HG02763 (cell line): ENCODE results near the gene GAB3.
"Not testable (repeated sequence)": the region's sequence is repeated elsewhere in the genome, so short reads cannot be mapped to it uniquely, and the experiment has no call there.

Source experiments
- ATAC-seq: cut with Tn5 transposase; IDR thresholded peaks from one replicate; pipeline ENCODE4 v1.9.1; 2021; ENCODE audit warnings: mild to moderate bottlenecking, moderate library complexity; ENCODE audit not compliant: unreplicated experiment

Gene GAB3

GRCh38 chrX:154724993-154725756 lies 25.7 kb downstream of the GAB3 start:
- ATAC-seq: no peak

DNA sequence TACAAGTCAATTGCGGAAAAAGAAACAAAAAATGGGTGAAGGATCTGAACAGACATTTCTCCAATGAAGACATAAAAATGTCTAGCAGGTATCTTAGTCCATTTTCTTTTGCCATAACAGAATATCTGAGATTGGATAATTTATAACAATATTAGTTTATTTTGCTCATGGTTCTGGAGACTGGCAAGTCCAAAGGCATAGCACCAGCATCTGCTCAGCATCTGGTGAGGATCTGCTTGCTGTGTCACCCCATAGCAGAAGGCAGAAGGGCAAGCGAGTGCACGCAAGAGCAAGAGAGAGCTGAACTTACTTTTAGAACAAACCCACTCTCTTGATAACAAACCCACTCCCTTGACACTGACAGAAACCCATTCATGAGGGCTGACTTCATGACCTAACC lies 29.7 kb downstream of the GAB3 start:
- ATAC-seq: no peak

DNA sequence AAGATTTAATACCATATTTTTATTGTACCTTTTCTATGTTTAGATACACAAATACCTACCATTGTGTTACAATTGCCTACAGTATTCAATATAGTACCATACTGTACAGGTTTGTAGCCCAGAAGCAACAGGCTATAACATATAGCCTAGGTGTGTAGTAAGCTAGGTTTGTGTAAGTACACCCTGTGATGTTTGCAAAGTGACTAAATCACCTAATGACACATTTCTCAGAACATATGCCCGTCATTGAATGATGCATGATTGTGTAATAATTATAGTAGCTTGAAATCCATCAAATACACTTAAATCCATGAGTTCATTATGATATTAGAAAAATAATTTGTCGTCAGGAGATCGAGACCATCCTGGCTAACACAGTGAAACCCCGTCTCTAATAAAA lies 30.8 kb downstream of the GAB3 start:
- ATAC-seq: no peak

GRCh38 chrX:154719132-154719675 lies 31.7 kb downstream of the GAB3 start:
- no peak for ATAC-seq

- no peak for ATAC-seq
Observed at GRCh38 chrX:154718616-154719015, 32.3 kb downstream of the GAB3 start.

DNA sequence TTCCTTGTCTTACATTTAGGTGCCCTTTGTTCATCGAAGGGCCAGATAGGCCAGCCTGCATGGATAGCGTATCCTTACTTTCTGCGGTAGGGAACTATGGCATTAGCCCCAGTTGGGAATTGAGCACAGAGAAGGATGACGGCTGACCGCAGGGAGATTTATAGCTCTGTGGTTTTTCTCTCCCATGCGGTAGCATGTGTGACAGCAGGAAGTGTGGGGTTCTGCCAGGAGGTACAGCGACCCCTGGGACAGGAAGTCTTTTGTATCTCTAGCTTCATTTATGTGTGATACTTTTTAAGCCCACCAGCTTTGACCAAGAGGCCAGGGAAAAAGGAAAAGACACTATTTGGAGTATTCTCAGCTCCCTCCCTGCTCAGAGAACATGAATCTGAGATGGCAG lies 33.1 kb downstream of the GAB3 start:
- no peak for ATAC-seq

DNA sequence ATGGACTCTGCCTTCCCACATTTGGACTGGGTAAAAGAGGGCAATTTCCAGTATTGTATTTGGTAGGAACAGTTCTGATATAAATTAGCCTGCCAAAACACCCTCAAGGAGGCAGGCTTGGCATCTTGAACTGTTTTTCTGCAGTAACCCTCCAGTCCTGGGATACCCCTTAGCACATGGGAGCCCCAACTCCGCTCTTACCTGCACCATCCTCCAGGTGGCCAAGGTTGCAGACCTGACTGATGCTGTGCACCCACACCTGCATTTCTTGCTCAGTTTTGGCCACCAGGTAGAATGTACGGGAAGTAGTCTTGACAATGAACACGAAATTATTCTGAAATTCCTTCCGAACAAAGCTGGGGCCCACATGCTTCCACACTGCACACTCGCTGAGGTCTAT lies 35.1 kb downstream of the GAB3 start:
- no peak for ATAC-seq

- ATAC-seq: peak; percentile 48
Observed at GRCh38 chrX:154714925-154715324, 36.0 kb downstream of the GAB3 start.

DNA sequence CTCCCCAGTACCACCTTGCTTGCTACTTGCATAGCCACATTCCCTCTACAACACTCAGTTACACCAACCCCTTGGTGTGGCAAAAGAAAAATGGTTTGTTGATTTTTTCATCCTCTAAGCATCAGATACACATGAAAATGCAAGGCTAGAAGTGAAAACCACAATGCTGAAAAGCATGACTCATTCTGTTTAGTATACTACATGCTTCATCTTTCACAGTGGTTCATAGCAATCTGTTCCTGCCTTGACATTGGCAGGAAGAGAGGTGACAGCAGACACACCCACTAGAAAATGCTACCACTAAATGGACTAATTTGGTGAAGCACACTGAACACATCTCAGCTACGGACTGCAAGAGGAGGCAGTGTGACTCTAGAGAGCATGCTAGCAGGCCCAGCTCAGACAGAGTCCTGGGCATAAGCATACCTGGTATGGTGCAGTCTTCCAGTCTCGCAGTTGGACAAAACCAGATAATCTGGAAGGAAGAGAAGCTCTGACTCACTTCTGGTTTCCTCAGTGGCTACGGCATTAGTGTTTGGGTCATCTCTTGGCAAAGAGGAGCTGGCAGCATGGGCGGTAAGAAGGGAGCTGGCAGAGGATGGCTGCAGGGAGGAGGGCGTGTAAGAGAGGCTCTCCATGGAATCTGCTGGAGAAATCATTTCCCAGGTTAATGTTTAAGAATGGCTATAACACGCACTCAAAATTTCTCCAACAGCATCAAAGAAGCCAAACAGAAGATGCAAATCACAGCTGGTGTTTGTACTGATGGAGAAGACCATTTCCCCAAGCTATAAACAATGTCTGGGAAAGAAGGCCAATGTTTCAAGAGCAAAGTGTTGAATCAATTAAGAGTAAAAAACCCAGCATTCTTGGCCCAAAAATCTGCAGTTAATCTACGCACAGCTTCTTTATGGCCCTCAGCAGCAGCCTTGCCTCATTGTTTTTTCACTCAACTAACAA lies 37.8 kb downstream of the GAB3 start:
- peak; percentile 80 for ATAC-seq

- ATAC-seq: no peak
Observed at GRCh38 chrX:154711264-154711663, 39.6 kb downstream of the GAB3 start.

DNA sequence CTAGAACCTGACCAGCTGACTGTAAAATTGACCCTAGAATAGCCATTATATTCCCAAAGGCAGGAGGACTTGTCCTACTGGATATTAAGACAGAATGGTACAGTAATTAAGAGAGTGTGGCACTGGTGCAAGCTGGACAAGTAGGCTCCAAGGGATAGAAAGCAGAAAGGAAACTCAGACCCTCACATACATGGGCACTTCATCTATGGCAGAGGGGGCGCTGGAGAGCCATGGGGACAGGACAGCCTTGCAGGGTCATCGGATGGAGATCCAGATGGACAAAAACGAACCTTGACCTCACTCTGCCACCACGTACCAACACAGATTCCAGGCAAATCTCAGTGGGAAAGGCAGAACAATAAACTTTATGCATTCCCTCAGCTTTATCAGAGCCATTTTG lies 40.6 kb downstream of the GAB3 start:
- no peak for ATAC-seq

DNA sequence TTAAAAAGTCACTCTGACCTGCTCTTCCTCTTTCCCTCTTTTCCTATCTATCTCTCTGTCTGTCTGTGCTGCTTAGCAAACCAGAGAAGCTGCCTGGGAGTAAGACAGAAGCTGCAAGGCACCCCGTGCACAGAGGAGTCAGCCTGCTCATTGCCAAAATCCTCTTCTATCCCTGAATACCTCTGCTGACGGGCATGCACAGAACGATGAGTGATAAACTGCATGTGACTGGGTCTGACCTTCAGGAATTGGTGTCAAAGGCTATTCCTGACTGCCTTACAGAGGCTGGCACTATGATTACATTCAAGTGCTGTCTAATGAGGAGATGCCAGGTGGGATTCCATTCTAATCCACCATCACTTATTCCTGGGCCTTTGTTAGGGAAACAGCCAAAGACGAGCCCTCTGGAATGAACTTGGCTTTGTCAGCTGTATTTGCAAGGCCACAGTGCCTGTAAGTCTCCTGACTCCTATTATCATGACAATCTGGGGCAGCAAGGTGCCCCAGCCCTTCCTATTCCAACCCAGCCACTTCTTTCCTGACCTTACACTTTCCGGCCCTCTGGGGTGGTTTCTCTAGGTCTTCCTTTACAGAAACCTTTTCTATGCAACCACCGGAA lies 52.1 kb downstream of the GAB3 start:
- no peak for ATAC-seq

DNA sequence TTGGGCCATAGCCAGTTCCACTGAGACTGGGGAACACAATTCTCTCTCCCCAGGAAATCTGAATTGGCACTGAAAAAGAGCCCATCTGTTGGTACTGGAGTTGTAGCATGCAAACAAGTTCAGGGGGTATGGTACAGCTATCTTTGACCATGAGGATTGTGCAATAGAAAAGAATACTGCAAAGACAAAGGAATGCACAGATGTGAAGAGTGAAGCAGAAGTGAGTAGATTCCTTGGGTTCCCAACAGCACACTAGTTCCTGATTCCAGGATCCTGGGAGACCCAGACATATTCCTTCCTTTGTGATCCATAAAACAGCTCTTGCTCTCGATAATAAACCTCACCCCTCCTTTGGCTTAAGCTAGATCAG lies 54.2 kb downstream of the GAB3 start:
- ATAC-seq: no peak

- no peak for ATAC-seq
Observed at GRCh38 chrX:154695911-154696675, 54.8 kb downstream of the GAB3 start.

GRCh38 chrX:154693394-154693793 lies 57.5 kb downstream of the GAB3 start:
- ATAC-seq: no peak

DNA sequence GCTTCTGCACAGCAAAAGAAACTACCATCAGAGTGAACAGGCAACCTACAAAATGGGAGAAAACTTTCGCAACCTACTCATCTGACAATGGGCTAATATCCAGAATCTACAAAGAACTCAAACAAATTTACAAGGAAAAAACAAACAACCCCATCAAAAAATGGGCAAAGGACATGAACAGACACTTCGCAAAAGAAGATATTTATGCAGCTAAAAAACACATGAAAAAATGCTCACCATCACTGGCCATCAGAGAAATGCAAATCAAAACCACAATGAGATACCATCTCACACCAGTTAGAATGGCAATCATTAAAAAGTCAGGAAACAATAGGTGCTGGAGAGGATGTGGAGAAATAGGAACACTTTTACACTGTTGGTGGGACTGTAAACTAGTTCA lies 60.4 kb downstream of the GAB3 start:
- ATAC-seq: not testable (repeated sequence)

GRCh38 chrX:154672084-154672483 lies 78.8 kb downstream of the GAB3 start:
- ATAC-seq: not testable (repeated sequence)

GRCh38 chrX:154670848-154671247 lies 80.0 kb downstream of the GAB3 start:
- ATAC-seq: not testable (repeated sequence)

DNA sequence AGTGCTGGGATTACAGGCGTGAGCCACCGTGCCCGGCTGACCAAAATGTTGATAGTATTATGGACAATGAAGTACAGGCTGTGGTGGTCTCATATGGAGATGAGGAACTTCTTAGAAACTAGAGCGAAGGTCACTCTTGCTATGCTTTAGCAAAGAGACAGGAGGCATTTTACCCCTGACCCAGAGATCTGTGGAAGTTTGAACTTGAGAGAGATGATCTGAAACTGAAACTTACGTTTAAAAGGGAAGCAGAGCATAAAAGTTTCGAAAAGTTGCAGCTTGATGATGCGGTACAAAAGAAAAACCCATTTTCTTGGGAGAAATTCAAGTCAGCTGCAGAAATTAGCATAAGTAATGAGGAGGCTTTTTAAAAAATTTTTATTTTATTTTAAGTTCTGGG lies 89.0 kb downstream of the GAB3 start:
- no peak for ATAC-seq

GRCh38 chrX:154661170-154661569 lies 89.7 kb downstream of the GAB3 start:
- no peak for ATAC-seq

GRCh38 chrX:154660541-154660940 lies 90.3 kb downstream of the GAB3 start:
- no peak for ATAC-seq
